GM18526 (cell line): ENCODE results near the gene KCNG2.

ENCODE experiments used
- POLR2A ChIP-seq: IDR thresholded peaks from 3 replicates; pipeline ENCODE4 v1.6.1; 2011; ENCODE audit not compliant: insufficient read length; ENCODE audit errors: extremely low read depth

KCNG2 gene

DNA sequence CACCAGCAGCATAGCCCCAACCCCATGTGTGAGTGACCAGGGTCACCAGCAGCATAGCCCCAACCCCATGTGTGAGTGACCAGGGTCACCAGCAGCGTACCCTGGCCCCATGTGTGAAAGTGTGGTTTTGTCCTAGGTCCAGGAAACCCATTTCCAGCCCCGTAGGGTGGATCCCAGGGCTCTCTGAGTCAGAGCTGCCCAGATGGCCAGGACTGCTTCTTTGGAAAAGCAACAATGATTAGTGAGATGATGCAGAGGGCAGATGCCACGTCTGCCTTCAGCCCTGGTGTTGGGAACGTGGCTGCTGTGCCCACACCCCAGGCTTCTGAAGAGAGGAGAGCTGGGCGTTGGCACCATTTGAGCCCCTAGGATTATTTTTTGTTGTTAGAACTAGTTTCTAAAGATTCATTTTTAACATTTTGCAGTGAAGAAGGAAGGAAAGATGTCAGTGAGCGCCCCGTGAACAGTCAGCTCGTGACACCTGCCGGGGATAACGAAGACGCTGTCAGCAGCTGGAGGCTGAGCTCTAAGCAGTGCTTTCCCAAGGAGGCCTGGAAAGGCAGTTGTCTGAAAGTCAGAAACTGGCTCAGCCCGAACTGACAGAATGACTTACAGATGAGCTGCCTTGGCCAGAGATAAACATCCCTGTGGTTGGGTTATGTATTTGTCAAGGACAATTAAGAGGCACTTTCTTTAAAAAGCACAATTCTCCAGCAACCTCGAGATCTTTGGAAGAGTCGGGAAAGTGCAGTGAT lies 32.1 kb upstream of the KCNG2 start:
- no peak for TF ChIP-seq POLR2A

DNA sequence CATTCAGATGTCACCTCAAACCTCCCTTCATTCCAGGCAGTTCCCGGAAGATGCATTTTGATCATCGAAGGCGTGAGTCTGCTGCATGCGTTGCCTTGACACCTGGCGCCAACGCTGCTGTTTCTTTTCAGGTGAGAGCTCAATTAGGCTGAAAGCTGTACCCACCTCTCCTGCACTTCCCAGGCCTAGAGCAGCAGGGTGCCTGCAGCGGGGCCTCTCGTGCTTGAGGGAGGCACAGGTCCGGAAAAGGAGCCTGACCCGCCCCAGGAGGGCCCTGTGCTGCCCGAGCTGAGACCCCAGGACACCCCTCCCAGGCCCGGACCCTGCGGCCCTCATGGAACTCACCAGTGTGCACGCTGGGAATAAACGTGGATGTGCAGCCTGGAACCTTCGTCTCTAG lies 31.4 kb upstream of the KCNG2 start:
- no peak for TF ChIP-seq POLR2A

DNA sequence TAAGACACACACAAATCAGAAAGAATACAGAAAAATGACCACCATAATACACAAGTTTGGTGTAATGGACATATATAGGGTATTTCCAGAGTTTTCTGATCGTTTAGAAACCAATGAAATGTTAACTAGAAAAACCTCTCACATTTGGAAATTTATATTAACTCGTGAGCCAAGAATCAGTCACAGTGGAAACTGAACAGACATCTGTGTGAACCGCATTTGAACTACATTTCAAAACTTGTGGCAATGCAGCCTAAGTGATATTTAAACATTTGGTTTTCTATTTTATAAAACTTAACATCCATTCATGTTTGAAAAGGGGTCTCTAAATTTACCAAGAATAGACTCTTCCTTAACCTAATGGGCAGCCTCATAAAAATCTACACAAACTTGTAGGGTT lies 29.0 kb upstream of the KCNG2 start:
- no peak for TF ChIP-seq POLR2A

DNA sequence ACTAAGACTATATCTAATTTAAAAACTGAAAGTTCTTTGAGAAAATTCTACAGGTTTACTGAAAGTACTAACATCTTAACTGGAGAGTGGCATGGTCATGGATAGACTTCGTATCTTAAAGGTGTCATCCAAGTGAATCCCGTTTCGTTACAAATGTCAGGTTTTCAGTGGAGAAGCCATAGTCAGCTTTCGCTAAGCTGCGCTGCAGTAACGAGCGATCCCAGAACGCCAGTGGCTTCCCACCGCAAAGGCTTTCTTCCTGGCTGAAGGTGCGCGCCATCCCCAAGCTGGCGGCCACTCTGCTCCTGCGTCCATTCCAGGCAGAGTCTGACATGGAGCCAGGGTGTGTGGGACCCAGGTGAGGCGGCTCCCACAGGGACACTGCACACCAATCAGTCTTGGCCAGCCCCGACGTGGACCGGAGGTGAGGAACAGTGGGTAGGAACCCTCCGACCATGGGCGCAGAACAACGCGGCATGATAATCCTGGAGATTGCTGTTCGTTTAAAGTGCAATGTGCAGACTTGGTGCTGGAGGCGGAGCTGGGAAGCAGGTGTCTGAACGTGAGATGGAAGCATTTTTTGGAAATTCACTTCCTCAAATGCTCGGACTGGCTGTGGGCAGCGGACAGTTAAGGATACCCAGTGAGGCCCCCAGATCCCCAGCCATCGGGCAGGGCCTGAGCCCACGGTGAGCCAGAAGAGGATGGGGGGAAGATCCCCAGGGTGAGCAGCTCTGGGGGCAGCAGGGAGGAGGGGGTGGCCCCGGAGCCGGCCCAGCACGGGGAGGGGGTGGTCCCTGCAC lies 27.8 kb upstream of the KCNG2 start:
- no peak for TF ChIP-seq POLR2A

DNA sequence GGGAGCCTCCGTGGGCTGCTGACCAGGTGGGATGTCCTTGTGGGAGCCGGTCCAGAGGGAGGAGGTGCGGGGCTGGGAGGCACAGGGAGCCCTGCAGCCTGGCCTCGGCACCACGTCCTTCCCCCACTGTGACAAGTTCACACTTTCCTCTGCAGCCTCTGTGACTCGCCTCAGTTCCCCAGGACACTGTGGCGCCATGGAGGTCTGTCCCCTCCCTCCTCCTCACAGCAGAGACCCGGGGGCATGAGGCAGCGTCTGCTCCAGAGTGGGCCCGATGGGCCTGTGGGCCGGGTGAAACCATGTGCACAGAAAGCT lies 27.3 kb upstream of the KCNG2 start:
- no peak for TF ChIP-seq POLR2A

DNA sequence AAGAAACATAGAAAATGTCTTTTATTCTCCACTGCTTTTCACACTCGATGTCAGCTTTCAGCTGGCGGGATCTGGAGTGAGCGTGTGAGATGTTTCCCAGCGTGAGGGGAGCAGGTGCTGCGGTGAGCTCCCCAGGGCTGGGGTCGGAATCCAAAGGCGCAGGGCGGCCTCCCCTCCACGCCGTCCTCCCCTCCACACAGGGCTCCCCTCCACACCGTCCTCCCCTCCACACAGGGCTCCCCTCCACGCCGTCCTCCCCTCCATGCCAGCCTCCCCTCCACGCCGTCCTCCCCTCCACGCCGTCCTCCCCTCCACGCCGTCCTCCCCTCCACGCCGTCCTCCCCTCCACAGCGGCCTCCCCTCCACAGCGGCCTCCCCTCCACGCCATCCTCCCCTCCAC lies 26.9 kb upstream of the KCNG2 start:
- no peak for TF ChIP-seq POLR2A

DNA sequence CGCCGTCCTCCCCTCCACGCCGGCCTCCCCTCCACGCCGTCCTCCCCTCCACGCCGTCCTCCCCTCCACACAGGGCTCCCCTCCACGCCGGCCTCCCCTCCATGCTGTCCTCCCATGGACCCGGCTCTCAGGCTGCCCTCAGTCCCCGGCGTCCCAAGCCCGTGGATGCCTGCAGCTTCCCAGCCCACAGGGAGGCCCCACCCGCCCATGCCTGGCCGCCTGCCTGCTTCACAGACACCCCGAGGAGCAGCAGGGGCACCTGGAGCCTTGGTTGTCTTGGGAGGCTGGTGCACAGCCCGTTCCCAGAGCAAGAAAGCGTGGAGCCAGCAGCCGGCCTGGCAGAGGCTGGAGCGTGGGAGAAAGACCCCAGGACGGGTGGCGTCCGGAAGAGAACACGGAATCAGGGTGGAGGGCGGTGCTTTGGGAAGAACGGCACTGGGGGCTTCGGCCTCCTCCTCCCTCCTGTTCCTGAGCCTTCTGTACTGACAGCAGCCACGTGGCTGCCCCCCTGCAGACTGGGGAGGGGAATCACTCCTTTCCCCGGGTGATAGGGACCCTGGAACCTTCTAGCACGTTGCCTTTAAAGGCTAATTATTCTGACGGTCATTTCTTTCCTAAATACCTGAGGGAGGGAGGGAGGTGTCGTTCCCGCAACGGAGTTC lies 26.2 kb upstream of the KCNG2 start:
- no peak for TF ChIP-seq POLR2A

DNA sequence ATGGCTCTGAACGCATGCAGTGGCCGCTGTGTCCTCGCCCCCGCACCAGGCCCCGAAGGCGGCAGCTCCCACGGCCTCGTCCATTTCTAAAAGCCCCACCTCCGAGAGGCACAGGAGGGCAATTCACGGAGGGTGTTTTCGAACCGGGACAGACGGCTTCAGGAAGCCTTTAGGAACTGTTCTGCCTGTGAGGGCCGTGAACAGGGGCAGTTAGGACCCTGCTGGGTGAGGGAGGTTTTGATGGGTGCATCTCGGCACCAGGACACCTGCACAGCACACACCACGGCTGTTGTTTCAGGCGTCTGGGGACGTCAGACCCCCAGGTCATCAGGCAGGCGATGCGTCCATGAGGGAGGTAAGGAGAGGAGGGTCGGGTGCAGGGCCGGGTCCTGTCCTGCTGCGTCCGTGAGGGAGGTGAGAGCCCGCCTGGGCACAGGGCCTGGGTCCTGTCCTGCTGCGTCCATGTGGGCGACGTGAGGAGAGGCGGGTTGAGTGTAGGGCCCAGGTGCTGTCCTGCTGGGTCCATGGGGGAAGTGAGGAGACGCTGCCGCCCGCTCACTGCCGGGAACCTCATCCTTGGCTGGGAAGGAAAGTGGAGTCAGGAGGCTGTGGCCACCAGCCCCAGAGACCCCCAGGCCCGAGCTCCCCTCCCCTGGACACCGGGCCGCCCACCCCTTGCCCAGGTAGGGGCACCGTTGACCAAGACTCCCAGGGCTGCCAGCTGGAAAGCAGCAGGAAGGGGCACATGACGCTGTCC lies 25.5 kb upstream of the KCNG2 start:
- TF ChIP-seq POLR2A = no peak

DNA sequence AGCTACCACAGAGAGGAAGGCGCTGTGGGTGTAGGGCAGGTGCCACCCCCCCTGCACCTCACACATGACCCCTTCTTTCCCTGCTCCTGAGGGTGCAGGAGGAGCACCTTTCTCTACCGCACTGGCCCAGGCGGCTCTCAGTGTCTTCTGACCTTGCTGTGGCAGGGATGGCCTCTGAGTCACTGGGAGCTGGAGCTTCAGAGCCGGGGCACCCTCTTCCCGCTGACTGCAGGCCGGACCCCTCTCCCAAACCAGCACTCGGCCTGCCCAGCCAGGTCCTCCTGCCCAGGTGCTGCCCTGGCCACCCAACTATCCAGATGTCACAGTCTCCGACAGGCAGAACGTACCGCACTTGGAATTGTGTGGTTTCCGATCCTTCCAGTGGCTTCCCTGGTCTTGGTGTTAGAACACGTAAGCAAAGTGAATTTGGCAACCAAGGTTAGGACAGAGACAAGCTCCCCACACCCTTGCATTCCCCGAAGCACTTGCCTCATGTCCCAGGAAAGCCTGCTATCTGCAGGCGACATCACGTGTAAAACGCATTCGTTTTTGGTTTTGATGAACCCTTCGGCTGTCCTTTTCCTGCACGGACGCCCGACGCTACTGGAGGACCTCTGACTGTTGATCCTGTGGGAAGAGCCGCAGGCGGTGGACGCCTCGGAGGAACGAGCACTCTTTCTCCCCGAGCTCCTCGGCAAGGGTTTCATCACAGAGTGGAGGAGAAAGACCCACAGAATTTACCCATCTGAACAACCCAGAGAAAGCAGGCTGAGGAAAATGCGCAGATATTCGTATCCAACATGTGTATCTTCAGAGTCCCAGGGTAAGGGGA lies 24.7 kb upstream of the KCNG2 start:
- no peak for TF ChIP-seq POLR2A

DNA sequence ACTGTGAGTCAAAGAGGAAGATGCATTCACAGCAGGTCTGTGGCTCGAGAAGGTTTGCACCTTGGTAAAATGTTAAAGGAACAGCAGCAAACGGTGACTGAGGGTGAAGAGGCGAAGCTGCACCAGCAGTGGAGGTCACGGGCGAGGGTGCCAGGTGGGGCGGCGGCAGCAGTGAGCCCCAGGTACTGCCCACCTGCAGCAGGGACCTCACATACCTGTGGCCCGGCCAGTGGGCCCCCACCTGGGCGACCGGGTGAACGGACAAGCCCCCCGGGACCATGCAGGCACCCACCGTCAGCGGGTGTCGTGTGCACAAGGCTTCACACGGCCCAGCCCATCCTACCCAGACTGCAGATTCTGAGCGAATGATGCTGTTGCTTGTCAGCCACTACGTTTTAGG lies 23.6 kb upstream of the KCNG2 start:
- TF ChIP-seq POLR2A = no peak

DNA sequence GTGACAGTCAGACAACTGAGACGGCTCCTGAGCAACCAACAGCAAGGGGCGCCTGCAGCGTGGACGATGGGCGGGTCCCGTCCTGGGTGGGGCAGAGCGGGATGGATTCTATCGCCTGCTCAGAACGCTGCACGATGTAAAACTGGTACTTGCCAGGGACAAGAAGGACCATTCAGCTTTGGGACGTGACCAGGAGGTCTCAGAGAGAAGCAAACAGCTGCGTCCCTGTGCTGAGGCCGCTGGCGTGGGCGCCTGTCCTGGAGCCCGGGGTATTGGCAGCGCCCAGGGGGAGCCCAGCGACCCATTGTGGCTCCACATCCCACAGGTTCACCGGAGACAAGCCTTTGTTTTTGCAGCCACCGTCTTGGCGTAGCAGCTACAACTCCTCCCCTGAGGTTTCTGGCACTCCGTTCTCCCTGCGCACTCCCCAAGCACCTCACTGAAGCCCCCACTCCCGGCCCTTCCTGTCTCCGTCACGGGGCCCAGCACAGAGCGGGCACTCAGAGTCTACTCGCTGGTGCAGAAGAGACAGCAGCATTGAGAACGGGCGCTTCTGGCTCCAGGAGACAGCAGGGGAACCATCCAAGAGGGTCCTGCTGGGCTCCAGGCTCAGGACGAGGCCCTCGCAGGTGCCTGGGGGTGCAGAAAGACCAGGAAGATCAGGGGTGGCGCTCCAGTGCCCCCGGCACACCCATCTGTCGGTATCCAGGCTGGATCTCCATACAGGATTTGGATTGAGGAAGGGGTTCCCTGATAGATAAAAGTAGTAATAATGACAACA lies 22.1 kb upstream of the KCNG2 start:
- no peak for TF ChIP-seq POLR2A

DNA sequence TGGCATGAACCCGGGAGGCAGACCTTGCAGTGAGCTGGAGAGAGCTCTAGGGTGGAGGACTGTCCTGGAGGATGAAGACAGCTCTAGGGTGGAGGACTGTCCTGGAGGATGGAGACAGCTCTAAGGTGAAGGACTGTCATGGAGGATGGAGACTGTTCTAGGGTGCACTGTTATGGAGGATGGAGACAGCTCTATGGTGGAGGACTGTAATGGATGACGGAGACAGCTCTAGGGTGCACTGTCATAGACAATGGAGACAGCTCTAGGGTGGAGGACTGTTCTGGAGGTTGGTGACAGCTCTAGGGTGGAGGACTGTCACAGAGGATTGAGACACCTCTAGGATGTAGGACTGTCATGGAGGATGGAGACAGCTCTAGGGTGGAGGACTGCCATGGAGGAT lies 21.1 kb upstream of the KCNG2 start:
- TF ChIP-seq POLR2A = no peak

DNA sequence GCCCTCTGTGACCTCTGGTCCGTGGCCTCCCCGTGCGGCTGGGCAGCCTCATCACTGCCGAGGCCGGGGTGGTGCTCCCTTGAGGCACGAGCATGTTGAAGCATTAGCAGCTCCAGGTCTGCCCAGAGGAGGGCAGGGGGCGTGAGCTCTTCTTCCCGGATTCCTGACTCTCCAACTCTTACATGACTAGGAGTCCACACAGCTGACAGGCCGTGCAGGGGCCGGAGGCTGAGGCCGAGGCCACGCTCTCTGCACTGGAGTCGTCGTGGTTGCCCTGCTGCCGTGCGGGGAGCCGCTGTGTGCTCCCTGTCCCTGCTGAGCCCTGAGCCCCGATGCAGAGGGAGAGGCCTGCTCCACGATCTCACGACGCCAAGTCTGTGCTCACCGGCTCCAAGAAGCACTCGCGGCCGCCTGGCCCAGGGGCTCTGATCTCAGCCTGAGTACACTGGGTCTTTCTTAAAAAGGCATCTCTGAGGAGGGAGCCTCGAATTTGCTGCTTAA lies 19.4 kb upstream of the KCNG2 start:
- no peak for TF ChIP-seq POLR2A
